WERI-Rb-1 (cell line): ENCODE measurements around the gene LRRC49.
A peak's percentile ranks its signal among the peaks of the same experiment; 100 is the strongest.

Source experiments
- DNase-seq: peaks from one replicate; pipeline ENCODE4 v3.0.0-alpha.2; 2020
- H3K27ac ChIP-seq: fragments of 250-450 bp; sonication (Bioruptor Pico); 2 replicates; pipeline ENCODE4 v1.5.1; 2020; ENCODE audit warnings: mild to moderate bottlenecking, moderate library complexity
- H3K27me3 ChIP-seq: fragments of 250-450 bp; sonication (Bioruptor Pico); 2 replicates; pipeline ENCODE4 v1.5.1; 2021; ENCODE audit warnings: mild to moderate bottlenecking, low read depth, moderate library complexity; ENCODE audit not compliant: insufficient read depth, severe bottlenecking
- H3K36me3 ChIP-seq: fragments of 250-450 bp; sonication (Bioruptor Pico); 2 replicates; pipeline ENCODE4 v1.5.1; 2020; ENCODE audit warnings: mild to moderate bottlenecking, moderate library complexity
- H3K4me3 ChIP-seq: 2 replicates; pipeline ENCODE4 v1.5.1; 2011; ENCODE audit warnings: low read depth, mild to moderate bottlenecking, control low read depth, low read length
- H3K9me3 ChIP-seq: fragments of 250-450 bp; sonication (Bioruptor Pico); 2 replicates; pipeline ENCODE4 v1.5.1; 2021; ENCODE audit warnings: mild to moderate bottlenecking, moderate library complexity; ENCODE audit not compliant: severe bottlenecking
- CTCF ChIP-seq: IDR thresholded peaks from 2 replicates; pipeline ENCODE4 v1.5.1; 2011; ENCODE audit warnings: low read depth, mild to moderate bottlenecking, control low read depth, inconsistent platforms, low read length

The LRRC49 gene

GRCh38 chr15:70853318-70853972 lies 39.2 kb upstream of the LRRC49 start:
- Histone ChIP-seq H3K27me3 (no peaks in the 10 kb centered on the region), H3K4me3 (peak overlapping the region; percentile 74), H3K27ac (peak overlapping the region; percentile 66), H3K9me3 (no peaks in the 10 kb centered on the region), H3K36me3 (peaks cover 2% of the 10 kb centered on the region; the same call in 1 of the 2 replicates)
- TF ChIP-seq CTCF, result no peak
- DNase-seq, result peak; percentile 41

GRCh38 chr15:70853973-70854665 lies 38.5 kb upstream of the LRRC49 start, which contains the start of gene LARP6:
Gene LARP6, minus strand, starts transcription at chr15:70854157. Its CDS starts 69 bp downstream, at chr15:70854088.
- Histone ChIP-seq H3K27me3 (no peaks in the 10 kb centered on the region), H3K36me3 (peaks cover 2% of the 10 kb centered on the region; the same call in 1 of the 2 replicates), H3K27ac (peak within 1 kb of the TSS; percentile 73), H3K4me3 (peak within 1 kb of the TSS; percentile 74), H3K9me3 (no peaks in the 10 kb centered on the region)
- DNase-seq, result peak; percentile 73
- TF ChIP-seq CTCF, result no peak

- no peak overlapping the region; the same call in 1 of the 2 replicates for H3K27ac ChIP-seq
- H3K4me3 ChIP-seq, result peak overlapping the region; percentile 64
- no peak for TF ChIP-seq CTCF
- no peak for DNase-seq
- H3K36me3 ChIP-seq, result peaks cover 2% of the 10 kb centered on the region; the same call in 1 of the 2 replicates
- H3K27me3 ChIP-seq, result no peaks in the 10 kb centered on the region
- H3K9me3 ChIP-seq, result no peaks in the 10 kb centered on the region
Observed at GRCh38 chr15:70854666-70854976, 38.0 kb upstream of the LRRC49 start.

- H3K27ac ChIP-seq, result no peak overlapping the region
- H3K9me3 ChIP-seq, result no peaks in the 10 kb centered on the region
- DNase-seq, result no peak
- peaks cover 2% of the 10 kb centered on the region; the same call in 1 of the 2 replicates for H3K36me3 ChIP-seq
- no peak for TF ChIP-seq CTCF
- no peaks in the 10 kb centered on the region for H3K27me3 ChIP-seq
- H3K4me3 ChIP-seq, result no peak overlapping the region
Observed at GRCh38 chr15:70855764-70856163, 36.9 kb upstream of the LRRC49 start.

- TF ChIP-seq CTCF, result no peak
- H3K36me3 ChIP-seq, result peaks cover 1% of the 10 kb centered on the region; the same call in 1 of the 2 replicates
- no peaks in the 10 kb centered on the region for H3K9me3 ChIP-seq
- no peak for DNase-seq
- no peak overlapping the region for H3K27ac ChIP-seq
- no peak overlapping the region for H3K4me3 ChIP-seq
- H3K27me3 ChIP-seq, result no peaks in the 10 kb centered on the region
Observed at GRCh38 chr15:70856177-70856883, 36.3 kb upstream of the LRRC49 start.
